ENCODE results near the gene SLC9A9. TPM values are rescaled to one million over a fixed set of nuclear protein-coding genes. Genes with fewer than 3 reads are reported as not detected.

The SLC9A9 gene
- total and polyA plus RNA-seq, 9 of the 15 experiments (the other 6 are each of a cell fraction or from before 2014, with no cell fraction given), result 0.03 to 0.13 TPM; not detected in 7

DNA sequence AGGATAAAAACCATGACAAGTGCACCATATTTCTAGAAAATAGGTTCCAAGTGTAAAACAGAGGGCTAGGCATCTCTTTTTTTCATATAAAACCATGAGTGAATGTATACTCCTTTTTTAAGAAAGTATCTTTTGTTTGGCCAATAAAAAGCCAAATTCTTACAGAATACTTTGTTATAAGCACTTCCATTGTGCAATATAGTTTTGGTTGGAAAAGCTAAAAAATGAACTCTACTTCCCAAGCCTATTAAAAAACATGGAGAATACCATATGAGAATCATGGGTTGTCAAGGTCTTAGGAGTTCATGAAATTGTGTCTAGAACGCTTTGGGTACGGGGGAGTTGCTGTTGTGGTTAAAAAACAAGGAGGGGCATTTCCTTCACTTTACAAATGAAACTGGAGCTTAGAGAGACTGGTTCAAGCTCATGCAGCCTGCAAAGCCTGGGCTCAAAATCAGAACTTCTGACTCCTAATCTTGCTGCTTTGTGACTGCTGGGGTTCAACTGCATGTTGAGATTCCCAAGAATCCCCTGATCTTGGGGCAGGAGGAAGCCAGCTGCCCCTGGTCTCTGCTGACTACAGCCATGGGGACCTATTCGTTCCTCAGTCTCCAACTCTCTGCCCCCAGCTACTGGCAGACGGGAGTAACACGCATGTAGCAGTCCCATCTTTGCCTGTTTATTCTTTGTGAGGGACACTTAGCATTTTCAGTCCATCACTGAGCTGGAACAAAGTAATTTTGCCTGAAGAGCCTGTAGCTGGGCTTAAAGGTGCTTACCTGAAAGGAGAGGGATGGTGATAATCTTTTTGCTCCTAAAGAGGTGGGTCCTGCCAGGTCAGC lies 499.6 kb downstream of the SLC9A9 start (continued):
- TF ChIP-seq, protein P1, sequence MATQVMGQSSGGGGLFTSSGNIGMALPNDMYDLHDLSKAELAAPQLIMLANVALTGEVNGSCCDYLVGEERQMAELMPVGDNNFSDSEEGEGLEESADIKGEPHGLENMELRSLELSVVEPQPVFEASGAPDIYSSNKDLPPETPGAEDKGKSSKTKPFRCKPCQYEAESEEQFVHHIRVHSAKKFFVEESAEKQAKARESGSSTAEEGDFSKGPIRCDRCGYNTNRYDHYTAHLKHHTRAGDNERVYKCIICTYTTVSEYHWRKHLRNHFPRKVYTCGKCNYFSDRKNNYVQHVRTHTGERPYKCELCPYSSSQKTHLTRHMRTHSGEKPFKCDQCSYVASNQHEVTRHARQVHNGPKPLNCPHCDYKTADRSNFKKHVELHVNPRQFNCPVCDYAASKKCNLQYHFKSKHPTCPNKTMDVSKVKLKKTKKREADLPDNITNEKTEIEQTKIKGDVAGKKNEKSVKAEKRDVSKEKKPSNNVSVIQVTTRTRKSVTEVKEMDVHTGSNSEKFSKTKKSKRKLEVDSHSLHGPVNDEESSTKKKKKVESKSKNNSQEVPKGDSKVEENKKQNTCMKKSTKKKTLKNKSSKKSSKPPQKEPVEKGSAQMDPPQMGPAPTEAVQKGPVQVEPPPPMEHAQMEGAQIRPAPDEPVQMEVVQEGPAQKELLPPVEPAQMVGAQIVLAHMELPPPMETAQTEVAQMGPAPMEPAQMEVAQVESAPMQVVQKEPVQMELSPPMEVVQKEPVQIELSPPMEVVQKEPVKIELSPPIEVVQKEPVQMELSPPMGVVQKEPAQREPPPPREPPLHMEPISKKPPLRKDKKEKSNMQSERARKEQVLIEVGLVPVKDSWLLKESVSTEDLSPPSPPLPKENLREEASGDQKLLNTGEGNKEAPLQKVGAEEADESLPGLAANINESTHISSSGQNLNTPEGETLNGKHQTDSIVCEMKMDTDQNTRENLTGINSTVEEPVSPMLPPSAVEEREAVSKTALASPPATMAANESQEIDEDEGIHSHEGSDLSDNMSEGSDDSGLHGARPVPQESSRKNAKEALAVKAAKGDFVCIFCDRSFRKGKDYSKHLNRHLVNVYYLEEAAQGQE (IDR thresholded peaks at IDR 0.05; ENCODE audit: borderline replicate concordance), result peak; percentile 60
- TF ChIP-seq, protein P1 (CRISPR knock-in tag; IDR thresholded peaks at IDR 0.05; ENCODE audit: low read depth), result no peak
- TF ChIP-seq ZNF282 (CRISPR knock-in tag; IDR thresholded peaks at IDR 0.05) (no peak), FOXJ2 (tag; IDR thresholded peaks at IDR 0.05) (no peak), GATAD2B (IDR thresholded peaks at IDR 0.05; ENCODE audit: borderline replicate concordance) (no peak), RCOR1 (IDR thresholded peaks at IDR 0.05; ENCODE audit: borderline replicate concordance in 1 of 2, low read depth in 2 of 2, low read length in 2 of 2) (peak in 1 of 2 experiments; percentile 37; a peak in 2 of 4 replicates), BMI1 (IDR thresholded peaks at IDR 0.05; ENCODE audit: low read length) (no peak), GATA2 (CRISPR knock-in tag; IDR thresholded peaks at IDR 0.05) (no peak), KLF16 (IDR thresholded peaks at IDR 0.05) (peak; percentile 42; the same call in 1 of the 2 replicates)
- TF ChIP-seq, protein P2, sequence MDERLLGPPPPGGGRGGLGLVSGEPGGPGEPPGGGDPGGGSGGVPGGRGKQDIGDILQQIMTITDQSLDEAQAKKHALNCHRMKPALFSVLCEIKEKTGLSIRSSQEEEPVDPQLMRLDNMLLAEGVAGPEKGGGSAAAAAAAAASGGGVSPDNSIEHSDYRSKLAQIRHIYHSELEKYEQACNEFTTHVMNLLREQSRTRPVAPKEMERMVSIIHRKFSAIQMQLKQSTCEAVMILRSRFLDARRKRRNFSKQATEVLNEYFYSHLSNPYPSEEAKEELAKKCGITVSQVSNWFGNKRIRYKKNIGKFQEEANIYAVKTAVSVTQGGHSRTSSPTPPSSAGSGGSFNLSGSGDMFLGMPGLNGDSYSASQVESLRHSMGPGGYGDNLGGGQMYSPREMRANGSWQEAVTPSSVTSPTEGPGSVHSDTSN (CRISPR knock-in tag; IDR thresholded peaks at IDR 0.05; ENCODE audit: low read depth), result no peak
- TF ChIP-seq, protein P2 (tag; conservative IDR thresholded peaks at IDR 0.05; ENCODE audit: low read depth), result no peak
- TF ChIP-seq, protein P3, sequence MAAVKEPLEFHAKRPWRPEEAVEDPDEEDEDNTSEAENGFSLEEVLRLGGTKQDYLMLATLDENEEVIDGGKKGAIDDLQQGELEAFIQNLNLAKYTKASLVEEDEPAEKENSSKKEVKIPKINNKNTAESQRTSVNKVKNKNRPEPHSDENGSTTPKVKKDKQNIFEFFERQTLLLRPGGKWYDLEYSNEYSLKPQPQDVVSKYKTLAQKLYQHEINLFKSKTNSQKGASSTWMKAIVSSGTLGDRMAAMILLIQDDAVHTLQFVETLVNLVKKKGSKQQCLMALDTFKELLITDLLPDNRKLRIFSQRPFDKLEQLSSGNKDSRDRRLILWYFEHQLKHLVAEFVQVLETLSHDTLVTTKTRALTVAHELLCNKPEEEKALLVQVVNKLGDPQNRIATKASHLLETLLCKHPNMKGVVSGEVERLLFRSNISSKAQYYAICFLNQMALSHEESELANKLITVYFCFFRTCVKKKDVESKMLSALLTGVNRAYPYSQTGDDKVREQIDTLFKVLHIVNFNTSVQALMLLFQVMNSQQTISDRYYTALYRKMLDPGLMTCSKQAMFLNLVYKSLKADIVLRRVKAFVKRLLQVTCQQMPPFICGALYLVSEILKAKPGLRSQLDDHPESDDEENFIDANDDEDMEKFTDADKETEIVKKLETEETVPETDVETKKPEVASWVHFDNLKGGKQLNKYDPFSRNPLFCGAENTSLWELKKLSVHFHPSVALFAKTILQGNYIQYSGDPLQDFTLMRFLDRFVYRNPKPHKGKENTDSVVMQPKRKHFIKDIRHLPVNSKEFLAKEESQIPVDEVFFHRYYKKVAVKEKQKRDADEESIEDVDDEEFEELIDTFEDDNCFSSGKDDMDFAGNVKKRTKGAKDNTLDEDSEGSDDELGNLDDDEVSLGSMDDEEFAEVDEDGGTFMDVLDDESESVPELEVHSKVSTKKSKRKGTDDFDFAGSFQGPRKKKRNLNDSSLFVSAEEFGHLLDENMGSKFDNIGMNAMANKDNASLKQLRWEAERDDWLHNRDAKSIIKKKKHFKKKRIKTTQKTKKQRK (IDR thresholded peaks at IDR 0.05; ENCODE audit: borderline replicate concordance, low read depth, low read length), result no peak
